AG04450 (cell line): Measurements from ENCODE around the gene KCNIP4. TPM values are rescaled to one million over a fixed set of nuclear protein-coding genes. Genes with fewer than 3 reads are reported as not detected.

ENCODE experiments used
- CTCF ChIA-PET: fragments of 300-600, 350-600 bp; formaldehyde crosslinking; extraction: SDS; loops from one replicate; lab custom pipeline; 2022; ENCODE audit warnings: antibody characterized with exemption, inconsistent platforms; lab: Charles Lee
- POLR2A ChIA-PET: fragments of 350-600 bp; formaldehyde crosslinking; extraction: SDS; loops from one replicate; lab custom pipeline; 2021; ENCODE audit warnings: antibody characterized with exemption, inconsistent platforms; lab: Yijun Ruan, JAX
- DNase-seq: peaks from one replicate; pipeline ENCODE4 v3.0.0-alpha.2; 2011; ENCODE audit warnings: low read depth, low spot score
- H3K27ac ChIP-seq: one replicate; pipeline ENCODE4 v1.5.1; 2012; ENCODE audit warnings: low read depth, low read length, control low read depth
- H3K27me3 ChIP-seq: one replicate; pipeline ENCODE4 v1.6.0; 2012; ENCODE audit warnings: low read length; ENCODE audit not compliant: control insufficient read depth, insufficient read depth
- H3K4me3 ChIP-seq: 2 replicates; pipeline ENCODE4 v1.5.1; 2011; ENCODE audit warnings: mild to moderate bottlenecking, low read depth, low read length, control low read depth
- H3K9me3 ChIP-seq: 2 replicates; pipeline ENCODE4 v1.5.1; 2012; ENCODE audit warnings: low read length; ENCODE audit not compliant: control insufficient read depth, insufficient read depth
- CTCF ChIP-seq: IDR thresholded peaks from 2 replicates; pipeline ENCODE4 v1.5.1; 2011; ENCODE audit warnings: low read depth, low read length, control low read depth, inconsistent platforms
- polyA plus RNA-seq: library from polyadenylated mRNA; depleted of rRNA; stranded (reverse); fragments of >200 nt; gene quantifications from 2 replicates; pipeline ENCODE4 v1.2.3, GENCODE V29; 2011

Gene KCNIP4
- polyA plus RNA-seq, 1 experiment, result not detected

- CTCF ChIA-PET, result no interaction called here
- no peak for DNase-seq
- POLR2A ChIA-PET, result no interaction called here
- Histone ChIP-seq H3K27me3 (no peaks in the 10 kb centered on the region), H3K9me3 (peaks cover 8% of the 10 kb centered on the region), H3K27ac (no peak overlapping the region), H3K4me3 (no peak overlapping the region)
- no peak for TF ChIP-seq CTCF
Observed at GRCh38 chr4:21555083-21555482, 393.5 kb downstream of the KCNIP4 start.

DNA sequence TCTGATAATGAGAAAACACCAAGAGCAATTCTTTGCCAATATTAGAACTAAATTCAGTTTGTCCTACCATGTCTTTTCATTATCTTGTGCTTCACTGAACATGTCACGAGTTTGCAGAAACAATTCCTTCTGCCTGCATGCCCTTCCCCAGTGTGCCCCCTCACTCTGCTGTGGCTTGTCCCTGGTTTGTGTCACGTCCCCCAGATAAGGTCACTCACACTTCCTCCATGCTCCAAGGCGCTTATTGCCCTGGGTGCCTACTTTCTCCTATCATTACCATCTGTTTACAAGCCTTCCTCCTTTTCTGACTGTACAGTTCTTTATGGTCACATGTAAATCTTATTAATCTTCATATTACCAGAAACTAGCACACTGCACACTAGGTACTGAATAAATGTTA is 394.1 kb downstream of the KCNIP4 start:
- CTCF ChIA-PET, result no interaction called here
- DNase-seq, result no peak
- Histone ChIP-seq H3K27ac (no peak overlapping the region), H3K4me3 (no peak overlapping the region), H3K9me3 (peaks cover 8% of the 10 kb centered on the region), H3K27me3 (no peaks in the 10 kb centered on the region)
- TF ChIP-seq CTCF, result no peak
- POLR2A ChIA-PET, result no interaction called here

DNA sequence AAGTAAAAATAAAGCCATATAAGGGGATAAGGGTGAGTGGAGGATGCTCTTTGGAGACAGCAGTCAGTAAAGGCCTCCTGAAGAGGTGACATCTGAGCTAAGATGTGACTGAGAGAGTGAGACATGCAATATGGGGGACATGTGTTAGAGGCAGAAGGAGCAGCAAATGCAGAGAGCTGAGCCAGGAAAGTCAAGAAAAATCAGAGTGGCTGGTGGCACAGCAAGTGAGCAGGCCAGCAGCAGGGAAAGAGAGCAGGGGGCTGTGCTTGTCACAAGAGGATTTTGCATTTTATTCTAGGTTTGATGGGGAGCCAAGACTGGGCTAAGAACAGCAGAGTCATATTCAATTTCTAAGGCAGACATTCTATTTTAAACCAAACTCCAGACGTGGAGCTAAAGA is 394.5 kb downstream of the KCNIP4 start:
- CTCF ChIA-PET, result no interaction called here
- Histone ChIP-seq H3K27ac (no peak overlapping the region), H3K27me3 (no peaks in the 10 kb centered on the region), H3K9me3 (peaks cover 8% of the 10 kb centered on the region), H3K4me3 (no peak overlapping the region)
- TF ChIP-seq CTCF, result no peak
- DNase-seq, result no peak
- POLR2A ChIA-PET, result no interaction called here

DNA sequence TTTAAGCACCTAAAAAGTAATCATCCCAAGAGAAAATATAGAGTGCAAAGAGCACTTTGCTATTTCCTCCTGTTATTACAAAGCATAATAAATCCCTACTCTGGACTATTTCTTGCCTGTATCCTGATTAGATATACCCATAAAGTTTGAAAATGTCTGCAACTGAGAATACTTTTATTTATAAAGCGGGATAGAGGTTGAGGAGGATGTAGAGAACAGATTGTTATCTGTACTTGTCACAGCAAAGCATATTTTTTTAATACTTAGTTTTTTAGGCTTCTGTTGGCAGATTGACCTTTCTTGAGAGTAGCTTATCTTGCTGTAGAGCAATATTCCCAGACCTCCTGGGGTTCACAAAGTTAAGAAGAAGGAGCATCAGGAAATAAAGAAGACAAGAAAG is 396.1 kb downstream of the KCNIP4 start:
- Histone ChIP-seq H3K27ac (no peak overlapping the region), H3K9me3 (peaks cover 6% of the 10 kb centered on the region), H3K27me3 (no peaks in the 10 kb centered on the region), H3K4me3 (no peak overlapping the region)
- no peak for TF ChIP-seq CTCF
- CTCF ChIA-PET, result no interaction called here
- POLR2A ChIA-PET, result no interaction called here
- DNase-seq, result no peak

DNA sequence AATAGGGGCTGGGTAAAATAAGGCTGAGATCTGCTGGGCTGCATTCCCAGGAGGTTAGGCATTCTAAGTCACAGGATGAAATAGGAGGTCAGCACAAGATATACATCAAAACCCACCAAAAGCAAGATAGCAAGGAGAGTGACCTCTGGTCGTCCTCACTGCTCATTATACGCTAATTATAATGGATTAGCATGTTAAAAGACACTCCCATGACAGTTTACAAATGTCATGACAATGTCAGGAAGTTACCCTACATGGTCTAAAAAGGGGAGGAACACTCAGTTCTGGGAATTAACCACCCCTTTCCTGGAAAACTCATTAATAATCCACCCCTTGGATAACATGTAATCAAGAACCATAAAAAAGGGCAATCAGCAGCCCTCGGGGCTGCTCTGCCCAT is 403.6 kb downstream of the KCNIP4 start:
- no peak for TF ChIP-seq CTCF
- CTCF ChIA-PET, result interaction anchor here (0.6 kb wide), 1 partner anchor 34 kb away, joined by 3 read pairs; no protein-coding TSS in a partner anchor

More for the DNA sequence above, 403.6 kb downstream of the KCNIP4 start:
- POLR2A ChIA-PET, result no interaction called here
- Histone ChIP-seq H3K9me3 (peaks cover 6% of the 10 kb centered on the region; the same call in 1 of the 2 replicates), H3K27ac (no peak overlapping the region), H3K27me3 (no peaks in the 10 kb centered on the region), H3K4me3 (no peak overlapping the region)
- no peak for DNase-seq
